Measurements from ENCODE around the gene COL23A1. TPM values are rescaled to one million over a fixed set of nuclear protein-coding genes. Genes with fewer than 3 reads are reported as not detected.
A peak's percentile ranks its signal among the peaks of the same experiment; 100 is the strongest.

Gene COL23A1
- total and polyA plus RNA-seq, 2 of the 8 experiments (the other 6 are each of a cell fraction or from before 2014, with no cell fraction given), result 3.1 to 4.7 TPM

DNA sequence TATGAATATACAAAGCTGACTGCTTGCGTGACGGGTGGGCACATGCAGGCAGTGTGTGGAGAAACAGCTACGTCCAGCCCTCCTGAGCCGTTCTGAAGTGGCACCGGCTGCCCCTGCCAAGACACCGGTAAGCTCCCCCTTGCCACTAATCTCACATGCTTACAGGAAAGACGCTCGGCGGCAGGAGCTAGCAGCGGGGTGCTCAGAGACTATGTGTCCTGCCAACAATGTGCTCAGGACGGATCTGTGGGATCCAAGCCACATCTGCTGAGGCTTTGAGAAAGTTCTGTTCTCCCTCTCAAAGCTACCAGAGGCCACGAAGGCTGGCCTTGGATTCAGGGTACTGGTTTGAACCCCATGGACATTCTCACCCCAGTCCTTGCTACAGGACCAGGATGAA lies 200.4 kb downstream of the COL23A1 start:
- H3K18ac ChIP-seq (ENCODE audit: extremely low read depth, low read length), result no peak overlapping the region
- no peaks in the 10 kb centered on the region for H3K79me2 ChIP-seq (ENCODE audit: control insufficient read depth in 1 of 2, insufficient read depth in 2 of 2, low read length in 2 of 2)
- ChIA-PET CTCF (ENCODE audit: partially characterized antibody) (interaction anchor here (0.6 to 2.2 kb wide), 9 partner anchors 16 to 199 kb away, joined by 3 to 8 read pairs (median 4); no protein-coding TSS in a partner anchor), POLR2A (ENCODE audit: partially characterized antibody) (no interaction called here)
- no peaks in the 10 kb centered on the region for H3K9me3 ChIP-seq (ENCODE audit: insufficient read depth in 2 of 2, low read depth in 1 of 2, low read length in 1 of 2)
- no peaks in the 10 kb centered on the region for H3K27me3 ChIP-seq (replicated peaks in 1 of 4; ENCODE audit: control insufficient read depth in 3 of 4, extremely low read depth in 1 of 4, insufficient read depth in 3 of 4, low read length in 3 of 4)
- H4K8ac ChIP-seq (ENCODE audit: extremely low read depth, insufficient read depth, low read length), result no peak overlapping the region; the same call in 1 of the 2 replicates
- DNase-seq (ENCODE audit: low read depth in 1 of 2, low spot score in 2 of 2) (no peak), FAIRE-seq (no peak)
- no peak overlapping the region for H4K91ac ChIP-seq (replicated peaks; ENCODE audit: insufficient read length, low read length)
- peaks cover 0 to 13% (median 6%) of the 10 kb centered on the region in 4 experiments; a peak in 4 of 7 replicates for H3K4me1 ChIP-seq (replicated peaks in 1 of 4; ENCODE audit: control insufficient read depth in 3 of 4, insufficient read depth in 4 of 4, low read length in 3 of 4)
- no peak overlapping the region for H3K14ac ChIP-seq (ENCODE audit: insufficient read length)
- no peak overlapping the region for H2BK5ac ChIP-seq (ENCODE audit: low read depth, low read length)
- 84% methylated on average over 12 of the region's 12 CpGs; no CpG with 5 or more reads in 1 of the 2 experiments for WGBS, 2 experiments (ENCODE audit: extremely low coverage in 1 of 2, insufficient coverage in 1 of 2, insufficient read length in 1 of 2, insufficient replicate concordance in 2 of 2, low coverage in 1 of 2, low lambda C conversion rate in 2 of 2, missing lambda C conversion rate in 1 of 2)
- H3K56ac ChIP-seq (replicated peaks; ENCODE audit: insufficient read length, low read depth, low read length), result no peak overlapping the region
- no peak overlapping the region for H2BK120ac ChIP-seq (replicated peaks; ENCODE audit: low read depth, low read length)
- H3K9ac ChIP-seq (replicated peaks in 1 of 4; ENCODE audit: extremely low read depth in 1 of 4, low read depth in 3 of 4, low read length in 3 of 4), result no peak overlapping the region
- H4K20me1 ChIP-seq (replicated peaks in 1 of 2; ENCODE audit: control insufficient read depth in 1 of 2, insufficient read depth in 2 of 2, low read length in 2 of 2), result peaks cover 0 to 2% of the 10 kb centered on the region in 2 experiments
- no peak overlapping the region for H4K5ac ChIP-seq (ENCODE audit: insufficient read length, low read depth, low read length)
- H3K23ac ChIP-seq (ENCODE audit: insufficient read length), result no peak overlapping the region
- H2AK5ac ChIP-seq (ENCODE audit: low read depth, low read length), result no peak overlapping the region; the same call in 1 of the 2 replicates
- 0 out of 2 replicates have a peak overlapping the region, but pooled peaks have one; percentile 18 for H2BK12ac ChIP-seq (ENCODE audit: low read depth, low read length)
- no peak overlapping the region for H3K4ac ChIP-seq (replicated peaks; ENCODE audit: insufficient read length, low read depth, low read length)
- H3K23me2 ChIP-seq (ENCODE audit: low read depth, low read length), result no peaks in the 10 kb centered on the region
- H3K4me2 ChIP-seq (ENCODE audit: insufficient read depth in 1 of 2, low read depth in 2 of 2, low read length in 2 of 2), result no peak overlapping the region
- H3K79me1 ChIP-seq (ENCODE audit: low read depth, low read length), result peaks cover 4% of the 10 kb centered on the region; the same call in 1 of the 2 replicates
- H3K36me3 ChIP-seq (ENCODE audit: control insufficient read depth in 2 of 4, insufficient read depth in 4 of 4, low read length in 3 of 4), result no peaks in the 10 kb centered on the region
- H2BK15ac ChIP-seq (ENCODE audit: low read length), result no peak overlapping the region
- no peak overlapping the region for H2BK20ac ChIP-seq (ENCODE audit: low read length)
- no peak overlapping the region for H3K4me3 ChIP-seq (ENCODE audit: extremely low read depth in 1 of 4, insufficient read depth in 2 of 4, low read depth in 3 of 4, low read length in 4 of 4)
- H2AFZ ChIP-seq (ENCODE audit: low read length), result no peak overlapping the region
- no peak overlapping the region for H3K27ac ChIP-seq (ENCODE audit: low read depth, low read length)
- TF ChIP-seq USF2 (IDR thresholded peaks at IDR 0.05; ENCODE audit: low read length) (no peak), SUZ12 (IDR thresholded peaks at IDR 0.05; ENCODE audit: low read length) (no peak), ATF3 (IDR thresholded peaks at IDR 0.05; ENCODE audit: insufficient read depth, low read depth, low read length) (no peak), RNF2 (IDR thresholded peaks at IDR 0.05; ENCODE audit: borderline replicate concordance, low read depth, low read length, missing control alignments, poor library complexity, severe bottlenecking) (no peak), SIN3A (conservative IDR thresholded peaks at IDR 0.05 in 1 of 2, IDR thresholded peaks at IDR 0.05 in 1 of 2; ENCODE audit: low read depth in 1 of 2, low read length in 2 of 2) (no peak), SAP30 (IDR thresholded peaks at IDR 0.05; ENCODE audit: insufficient read depth, insufficient replicate concordance, low read length) (no peak), BCL11A (IDR thresholded peaks at IDR 0.05; ENCODE audit: low read depth in 2 of 2, low read length in 2 of 2) (no peak), TCF12 (IDR thresholded peaks at IDR 0.05; ENCODE audit: low read depth, low read length) (no peak), PHF8 (conservative IDR thresholded peaks at IDR 0.05; ENCODE audit: low read depth, low read length) (no peak), CEBPB (IDR thresholded peaks at IDR 0.05; ENCODE audit: low read depth, low read length) (no peak)

All from H1 (cell line).